ENCODE measurements around the gene CDH12. TPM values are rescaled to one million over a fixed set of nuclear protein-coding genes. Genes with fewer than 3 reads are reported as not detected.
"Not testable (repeated sequence)": the region's sequence is repeated elsewhere in the genome, so short reads cannot be mapped to it uniquely, and the experiment has no call there.

CDH12 gene
- total and polyA plus RNA-seq, 9 donors = 0.05 to 3.4 (median 0.28) TPM; not detected in 4

DNA sequence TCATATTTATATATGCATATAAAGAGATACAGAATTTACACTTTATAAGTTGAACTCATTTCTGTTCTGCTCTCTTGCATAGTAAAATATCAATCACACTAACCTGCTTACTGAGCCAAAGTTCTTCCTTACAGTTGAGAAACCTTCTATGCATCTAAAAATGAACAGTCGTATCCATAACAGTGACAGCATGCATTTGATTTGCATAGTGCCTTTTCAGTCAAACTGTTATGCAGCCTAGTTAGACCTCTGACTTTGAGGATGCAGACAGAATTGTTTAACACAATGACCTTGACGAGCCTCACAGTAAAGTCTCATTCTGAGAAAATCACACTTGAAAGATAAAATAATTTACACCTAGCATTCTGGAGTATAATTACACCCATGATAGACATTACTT lies 683.9 kb downstream of the CDH12 start:
- intact Hi-C loops (cut with DNase I); H3K27me3 ChIP-seq; H3K27ac ChIP-seq; H3K9me3 ChIP-seq; DNase-seq; H3K36me3 ChIP-seq; H3K4me1 ChIP-seq (ENCODE audit: insufficient read depth); H3K4me3 ChIP-seq: not testable (repeated sequence)
- 27 to 65% (median 48%) methylated on average over 2 of the region's 2 CpGs for whole genome bisulfite sequencing, 3 donors

DNA sequence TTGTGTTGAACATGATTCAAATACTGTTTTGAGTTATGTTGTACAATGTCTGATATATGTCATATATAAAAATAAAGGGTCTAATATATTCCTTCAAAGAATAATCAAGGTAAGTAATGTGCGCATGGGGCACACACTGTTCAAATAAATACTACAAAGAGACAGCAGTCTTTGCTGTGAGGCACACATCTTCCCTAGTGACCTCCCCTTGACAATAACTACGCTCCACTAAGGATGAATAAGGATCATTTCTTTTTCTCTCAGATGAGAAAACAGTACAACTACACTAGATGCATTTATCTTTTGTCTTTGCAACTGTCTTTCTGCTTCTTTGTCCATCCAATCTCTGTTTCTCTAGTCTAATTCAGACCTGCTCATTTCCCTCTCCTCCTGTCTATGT lies 684.4 kb downstream of the CDH12 start:
- H3K27me3 ChIP-seq; DNase-seq; intact Hi-C loops (cut with DNase I); H3K36me3 ChIP-seq; H3K4me3 ChIP-seq; H3K4me1 ChIP-seq (ENCODE audit: insufficient read depth); H3K9me3 ChIP-seq; H3K27ac ChIP-seq: not testable (repeated sequence)
- WGBS, 3 donors = no CpG with 5 or more reads among the region's 2 CpGs

DNA sequence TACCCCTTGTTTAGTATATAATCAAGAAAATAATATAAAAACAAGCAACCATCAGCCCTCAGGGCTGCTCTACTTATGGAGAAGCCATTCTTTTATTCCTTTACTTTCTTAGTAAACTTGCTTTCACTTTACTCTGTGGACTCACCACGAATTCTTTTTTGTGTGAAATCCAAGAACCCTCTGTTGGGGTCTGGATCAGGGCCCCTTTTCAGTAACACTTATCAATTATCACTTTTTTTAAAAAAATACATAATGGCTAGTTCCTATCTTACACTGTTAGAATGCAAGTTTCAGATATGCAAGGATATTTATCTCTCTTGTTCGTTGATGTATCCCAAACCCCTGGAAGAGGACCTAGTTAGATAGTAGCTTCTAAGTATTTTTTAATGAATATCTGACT lies 687.2 kb downstream of the CDH12 start:
- intact Hi-C loops (cut with DNase I); H3K27ac ChIP-seq; H3K4me1 ChIP-seq (ENCODE audit: insufficient read depth); DNase-seq; H3K36me3 ChIP-seq; H3K4me3 ChIP-seq; H3K27me3 ChIP-seq; H3K9me3 ChIP-seq: not testable (repeated sequence)
- WGBS, 3 donors = 42 to 68% (median 63%) methylated on average over 2 of the region's 2 CpGs

DNA sequence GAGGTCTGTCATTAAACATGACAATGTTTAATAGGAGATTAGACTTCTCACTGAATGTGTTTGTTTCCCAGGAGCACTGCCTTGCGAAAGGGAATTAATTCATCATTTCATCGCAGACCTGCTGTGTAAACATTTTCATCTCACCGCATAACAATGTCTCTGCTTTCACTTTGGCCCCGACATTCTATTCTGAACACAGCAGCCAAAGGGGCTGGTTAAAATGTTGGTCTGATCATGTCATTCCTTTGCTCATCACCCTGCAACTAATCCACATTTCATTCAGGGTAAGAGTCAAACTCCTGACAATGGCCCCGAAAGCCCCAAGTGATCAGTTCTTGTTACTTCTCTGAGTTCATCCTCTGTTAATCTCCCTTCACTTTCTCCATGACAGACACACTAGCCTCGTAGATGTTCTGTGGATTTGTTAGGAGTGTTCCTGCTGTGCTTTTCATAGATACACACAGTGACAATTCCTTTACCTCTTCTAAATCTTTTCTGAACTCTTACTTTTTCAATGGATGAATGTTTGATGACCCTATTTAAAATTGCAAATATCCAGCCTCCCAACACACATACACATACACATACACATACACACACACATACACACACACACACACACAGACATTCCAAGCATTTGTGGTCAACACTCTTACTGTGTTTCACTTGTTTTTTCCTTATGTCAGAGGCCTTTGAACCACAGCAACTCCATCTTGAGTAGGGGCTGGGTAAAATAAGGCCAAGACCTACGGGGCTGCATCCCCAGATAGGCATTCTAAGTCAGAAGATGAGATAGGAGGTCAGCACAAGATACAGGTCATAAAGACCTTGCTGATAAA lies 688.0 kb downstream of the CDH12 start:
- H3K4me3 ChIP-seq; intact Hi-C loops (cut with DNase I); DNase-seq; H3K36me3 ChIP-seq; H3K9me3 ChIP-seq; H3K4me1 ChIP-seq (ENCODE audit: insufficient read depth); H3K27ac ChIP-seq; H3K27me3 ChIP-seq: not testable (repeated sequence)
- 62 to 76% (median 69%) methylated on average over 4 to 5 of the region's 7 CpGs for WGBS, 3 donors

DNA sequence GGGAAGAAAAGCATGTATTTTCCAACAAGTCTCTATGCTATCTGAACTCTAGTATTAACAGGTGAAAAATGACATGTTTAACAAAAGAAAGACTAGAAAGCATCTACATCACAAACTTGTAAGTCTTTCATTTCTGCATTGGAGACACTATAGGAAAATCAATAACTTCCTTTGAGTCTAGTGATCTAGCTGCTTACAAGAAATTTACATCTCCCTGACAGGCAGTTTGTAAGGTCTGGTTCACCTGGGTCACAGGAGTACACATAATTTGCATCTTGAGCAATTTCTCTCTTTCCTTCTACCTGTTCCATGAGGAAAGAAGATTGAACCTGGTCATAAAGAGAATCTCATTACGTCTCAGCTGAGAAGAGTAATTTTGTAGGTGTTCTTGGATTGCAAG lies 696.2 kb downstream of the CDH12 start:
- H3K27ac ChIP-seq; H3K4me3 ChIP-seq; H3K36me3 ChIP-seq; intact Hi-C loops (cut with DNase I); H3K4me1 ChIP-seq (ENCODE audit: insufficient read depth); H3K9me3 ChIP-seq; DNase-seq; H3K27me3 ChIP-seq: not testable (repeated sequence)
- no CpG with 5 or more reads among the region's 1 CpG for WGBS, 3 donors

DNA sequence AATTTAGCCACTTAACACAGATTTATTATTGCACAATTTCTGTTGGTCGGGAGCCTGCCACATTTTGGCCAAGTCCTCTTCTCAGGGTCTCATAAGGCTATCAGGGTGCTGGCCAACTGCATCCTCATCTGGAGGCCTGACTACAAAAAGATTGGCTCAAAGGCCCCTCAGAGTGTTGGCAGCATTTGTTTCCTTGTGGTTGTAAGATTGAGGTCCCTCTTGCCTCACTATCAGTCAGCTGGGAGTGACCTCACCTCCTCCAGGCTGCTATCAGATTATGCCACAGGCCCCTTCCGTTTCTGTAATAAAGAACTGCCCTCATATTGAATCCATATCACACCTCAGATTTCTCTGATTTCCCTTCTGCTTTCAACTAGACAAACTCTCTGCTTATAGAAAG lies 698.4 kb downstream of the CDH12 start:
- H3K4me3 ChIP-seq; intact Hi-C loops (cut with DNase I); H3K4me1 ChIP-seq (ENCODE audit: insufficient read depth); H3K36me3 ChIP-seq; H3K9me3 ChIP-seq; H3K27ac ChIP-seq; DNase-seq; H3K27me3 ChIP-seq: not testable (repeated sequence)
- WGBS, 3 donors = 45 to 48% (median 45%) methylated on average over 2 of the region's 2 CpGs

DNA sequence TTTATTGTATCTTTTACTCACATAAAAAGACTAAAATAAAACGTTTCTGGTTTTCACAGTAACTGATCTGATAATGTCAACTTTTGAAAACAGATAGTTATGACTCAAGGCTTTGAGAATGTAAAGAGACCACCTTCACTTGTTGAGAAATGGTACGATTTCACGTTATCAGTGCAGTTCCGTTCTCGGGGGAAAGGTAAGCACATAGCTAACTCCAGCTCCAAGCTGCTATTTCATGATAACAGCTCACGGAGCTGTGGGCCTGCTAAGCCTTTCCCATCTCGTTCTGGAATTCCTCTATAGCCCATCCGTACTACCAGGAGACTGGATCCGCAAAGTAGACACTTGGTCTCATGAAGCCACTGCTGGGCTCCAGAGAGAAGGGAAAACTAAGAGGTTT lies 701.3 kb downstream of the CDH12 start:
- H3K36me3 ChIP-seq; H3K4me3 ChIP-seq; H3K27me3 ChIP-seq; DNase-seq; H3K27ac ChIP-seq; H3K4me1 ChIP-seq (ENCODE audit: insufficient read depth); H3K9me3 ChIP-seq; intact Hi-C loops (cut with DNase I): not testable (repeated sequence)
- 39 to 45% (median 40%) methylated on average over 9 of the region's 9 CpGs for WGBS, 3 donors

DNA sequence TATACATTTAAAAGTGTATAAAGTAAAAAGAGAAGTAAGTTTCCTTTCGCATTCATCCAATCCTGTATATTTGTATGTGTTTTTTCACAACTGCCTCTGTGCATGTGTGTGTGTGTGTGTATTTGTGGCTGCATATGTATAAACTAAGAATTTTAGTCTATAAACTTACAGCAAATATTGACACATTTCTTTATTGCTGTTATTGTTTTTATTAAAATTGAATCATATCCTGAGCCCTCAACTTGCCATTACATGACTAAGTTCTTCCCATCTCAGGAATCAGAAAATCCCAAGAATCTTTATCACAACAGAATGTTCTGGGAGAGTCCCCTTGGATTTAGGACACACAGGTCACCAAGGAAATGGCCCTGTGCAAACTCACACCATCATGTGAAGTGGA lies 712.7 kb downstream of the CDH12 start:
- intact Hi-C loops (cut with DNase I); H3K27ac ChIP-seq; H3K4me1 ChIP-seq (ENCODE audit: insufficient read depth); DNase-seq; H3K27me3 ChIP-seq; H3K4me3 ChIP-seq; H3K36me3 ChIP-seq; H3K9me3 ChIP-seq: not testable (repeated sequence)
- 84 to 97% (median 96%) methylated on average over 1 of the region's 1 CpG for WGBS, 3 donors

DNA sequence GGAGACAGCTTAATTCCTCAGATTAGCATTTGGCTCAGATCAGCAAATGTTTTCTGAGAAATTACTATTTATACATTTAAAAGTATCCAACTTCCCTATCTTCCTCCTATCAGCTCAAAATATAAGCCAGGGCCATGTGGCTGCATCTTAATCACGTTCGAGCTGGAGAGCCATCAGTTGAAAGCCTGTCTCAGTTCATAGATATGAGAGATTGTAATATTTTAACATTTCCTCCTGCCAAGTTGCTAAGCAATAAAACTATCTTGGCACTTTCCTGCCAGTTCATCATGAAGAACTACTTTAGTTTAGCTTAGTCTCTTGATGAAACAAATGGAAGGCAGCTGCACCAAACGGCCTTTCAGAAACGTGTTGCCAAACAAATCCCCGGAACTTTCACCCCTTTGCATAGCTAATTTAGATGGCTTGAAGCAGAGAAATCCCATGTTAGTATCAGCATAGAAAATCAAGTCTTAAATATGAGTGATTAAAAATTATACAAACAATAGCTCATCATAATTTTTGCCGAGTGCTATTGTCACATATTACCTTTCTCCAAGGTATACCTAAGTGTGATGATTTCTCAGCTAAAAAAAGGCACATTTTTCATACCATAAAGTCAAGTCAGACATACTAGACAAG lies 713.4 kb downstream of the CDH12 start:
- H3K9me3 ChIP-seq; H3K36me3 ChIP-seq; DNase-seq; H3K4me3 ChIP-seq; H3K27me3 ChIP-seq; H3K4me1 ChIP-seq (ENCODE audit: insufficient read depth); intact Hi-C loops (cut with DNase I); H3K27ac ChIP-seq: not testable (repeated sequence)
- WGBS, 3 donors = 28 to 38% (median 34%) methylated on average over 6 of the region's 6 CpGs

All from ovary (tissue), 9 donors.